NCI-H2196 treated with DMSO at 0.1 percent for 48 hours (cell line): Measurements from ENCODE around the gene TALDO1.
A peak's percentile ranks its signal among the peaks of the same experiment; 100 is the strongest.

Experiments used
- DNase-seq: peaks from one replicate; lab custom pipeline; 2025; ENCODE audit not compliant: unreplicated experiment; lab: John Stamatoyannopoulos, UW

TALDO1 gene

GRCh38 chr11:786235-787083 lies 39.2 kb downstream of the TALDO1 start:
- no peak for DNase-seq

DNA sequence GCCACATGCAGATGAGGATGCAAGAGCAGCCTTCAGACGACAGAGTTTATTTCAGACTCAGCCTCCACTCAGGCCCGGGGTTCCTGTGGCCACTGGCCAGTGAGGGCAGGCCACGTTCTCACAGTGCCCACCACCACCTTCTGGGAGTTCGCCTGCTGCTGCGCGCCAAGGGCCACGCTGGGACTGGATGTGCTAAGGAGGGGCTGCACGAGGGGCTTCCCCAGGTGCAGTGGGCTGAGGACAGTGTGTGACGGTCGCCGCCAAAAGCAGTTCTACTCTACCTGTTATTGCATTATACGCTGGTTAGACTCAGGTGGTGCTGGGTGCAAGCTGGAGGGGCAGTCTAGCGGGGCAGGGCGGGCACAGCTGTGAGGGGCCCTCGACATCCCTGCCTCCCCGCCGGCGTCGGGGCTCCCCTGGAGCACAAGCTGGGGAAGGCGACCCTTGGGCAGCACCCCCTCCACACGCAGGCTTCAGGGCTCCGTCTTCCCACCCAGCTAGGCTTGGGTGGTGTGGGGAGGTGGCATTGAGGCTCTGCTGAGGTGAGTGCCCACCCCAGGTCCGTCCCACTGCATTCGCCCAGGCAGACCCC lies 39.9 kb downstream of the TALDO1 start:
- DNase-seq, result no peak

GRCh38 chr11:788009-788640 lies 40.9 kb downstream of the TALDO1 start:
- no peak for DNase-seq

DNA sequence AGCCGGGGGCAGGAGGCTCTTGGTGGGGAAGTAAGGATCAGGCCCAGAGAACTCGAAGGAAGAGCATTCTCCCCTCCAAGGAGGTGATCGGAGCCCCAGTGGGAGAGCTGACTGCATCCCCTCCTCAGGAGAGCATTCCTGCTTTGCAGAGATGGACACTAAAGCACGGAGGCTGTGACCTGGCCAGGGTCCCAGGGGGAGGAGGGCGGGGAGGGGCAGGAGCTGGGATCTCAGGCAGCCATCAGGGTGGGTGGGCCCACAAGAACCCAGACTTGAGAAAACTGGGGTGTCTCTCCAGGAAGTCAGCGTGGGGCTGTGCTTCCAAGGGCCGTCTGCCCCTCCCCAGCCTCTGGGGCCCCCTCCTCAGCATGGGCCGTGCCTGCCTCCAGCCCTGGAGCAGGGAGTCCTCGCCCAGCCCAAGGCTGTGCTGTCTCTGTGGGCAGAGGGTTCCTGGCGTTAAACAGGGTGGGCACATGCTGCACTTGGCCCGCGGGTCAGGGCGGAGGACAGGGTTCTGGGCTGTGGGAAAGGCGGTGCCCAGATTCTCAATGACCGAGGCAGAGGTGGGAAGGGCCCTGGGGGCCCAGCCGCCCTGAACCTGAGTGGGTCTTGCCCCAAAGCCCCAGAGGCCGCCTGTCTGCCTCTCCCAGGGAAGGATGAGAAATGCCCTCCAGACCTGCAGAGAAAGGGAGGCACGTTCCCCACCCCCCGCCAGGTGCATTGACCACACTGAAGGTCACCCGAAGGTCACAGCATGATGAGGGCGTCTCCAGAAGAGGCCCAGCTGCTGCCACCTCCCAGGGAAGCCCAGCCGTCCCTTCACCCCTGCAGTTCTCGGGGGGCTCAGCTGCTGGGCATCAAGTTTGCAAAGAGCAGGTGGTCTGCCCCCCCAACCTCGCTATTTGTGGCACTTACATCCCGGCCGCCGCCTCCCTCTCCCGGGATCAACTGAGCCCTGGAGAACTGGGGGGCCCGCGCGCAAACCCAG lies 42.0 kb downstream of the TALDO1 start:
- no peak for DNase-seq

GRCh38 chr11:789943-790342 lies 42.7 kb downstream of the TALDO1 start, which contains the start of gene CEND1:
Gene CEND1, minus strand, starts transcription at chr11:790090. Its CDS starts 1,514 bp downstream, at chr11:788576.
- DNase-seq, result no peak

DNA sequence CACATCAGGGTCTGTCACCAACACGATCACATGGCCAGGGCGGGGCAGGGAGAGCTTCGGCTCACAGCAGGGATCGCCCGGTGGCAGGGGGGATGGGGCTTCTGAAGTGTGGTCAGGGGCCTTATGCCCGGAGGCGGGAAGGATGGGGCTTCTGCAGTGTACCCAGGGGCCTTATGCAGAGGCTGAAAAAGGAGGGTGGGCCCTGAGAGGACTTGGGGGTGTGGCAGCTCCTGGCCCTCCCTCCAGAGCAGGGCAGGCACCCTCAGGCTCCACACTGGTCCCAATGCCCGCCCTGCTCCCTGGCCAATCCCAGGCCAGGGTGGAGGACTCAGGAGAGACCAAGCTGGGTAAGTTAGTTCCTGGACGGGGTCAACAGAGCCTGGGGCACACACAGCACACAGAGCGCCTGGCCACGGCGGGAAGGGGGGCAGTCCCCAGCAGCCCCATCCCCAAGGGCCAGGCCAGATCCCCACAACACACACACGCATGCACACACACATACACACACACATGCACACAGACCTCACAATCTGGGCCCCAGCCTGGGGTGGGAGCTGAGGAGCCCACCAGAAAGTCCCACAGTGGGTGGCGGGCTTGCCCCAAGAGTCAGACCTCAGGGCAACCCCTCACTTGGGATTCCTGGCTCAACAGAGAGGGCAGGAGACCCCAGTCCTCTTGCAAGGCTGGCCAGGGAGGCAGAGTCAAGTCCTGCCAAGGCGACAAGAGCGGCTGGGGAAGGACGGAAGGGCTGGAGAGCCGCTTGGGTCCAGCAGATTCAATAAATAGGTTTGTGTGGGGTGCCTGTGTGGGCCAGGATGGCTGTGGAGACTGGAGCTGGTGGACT lies 43.7 kb downstream of the TALDO1 start:
- no peak for DNase-seq

DNA sequence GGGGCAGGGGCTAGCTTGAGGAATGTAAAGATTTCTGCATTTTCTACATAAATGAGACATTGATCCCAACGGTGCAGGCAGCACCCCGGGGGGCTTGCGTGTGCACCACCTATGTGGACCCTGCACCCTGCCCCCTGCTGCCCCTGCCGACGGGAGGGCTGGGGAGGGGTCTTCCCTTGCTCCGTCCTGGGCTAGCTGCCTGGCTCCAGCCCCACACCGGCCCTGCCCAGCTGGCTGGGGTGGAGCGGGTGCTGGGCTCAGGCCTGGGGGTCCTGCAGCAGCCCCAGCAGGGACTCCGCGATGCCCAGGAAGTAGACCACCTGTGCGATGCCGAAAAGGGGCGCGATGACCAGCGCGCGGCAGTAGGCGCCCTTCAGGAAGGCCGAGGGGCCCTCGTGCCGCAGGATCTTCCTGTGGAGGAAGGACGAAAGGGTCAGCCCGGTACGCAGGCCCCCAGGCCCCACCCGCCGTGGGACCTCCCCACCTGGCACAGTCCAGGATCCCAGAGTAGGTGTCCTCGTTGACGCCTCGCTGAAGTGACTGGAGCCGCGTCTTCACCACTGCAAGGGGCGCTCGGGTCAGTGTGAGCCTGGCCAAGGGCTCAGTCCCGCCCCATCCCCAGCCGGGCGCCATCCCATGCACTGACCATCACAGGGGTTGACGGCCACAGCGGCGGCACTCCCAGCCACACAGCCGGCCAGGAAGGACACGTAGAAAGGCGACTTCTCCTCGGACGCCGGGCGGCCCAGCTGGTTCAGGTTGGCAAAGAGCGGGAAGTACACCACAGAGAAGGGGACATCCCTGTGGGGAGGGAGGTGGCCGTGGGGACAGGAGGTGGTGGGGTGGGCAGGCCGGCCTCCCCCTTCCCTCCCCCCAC lies 44.6 kb downstream of the TALDO1 start:
- no peak for DNase-seq

DNA sequence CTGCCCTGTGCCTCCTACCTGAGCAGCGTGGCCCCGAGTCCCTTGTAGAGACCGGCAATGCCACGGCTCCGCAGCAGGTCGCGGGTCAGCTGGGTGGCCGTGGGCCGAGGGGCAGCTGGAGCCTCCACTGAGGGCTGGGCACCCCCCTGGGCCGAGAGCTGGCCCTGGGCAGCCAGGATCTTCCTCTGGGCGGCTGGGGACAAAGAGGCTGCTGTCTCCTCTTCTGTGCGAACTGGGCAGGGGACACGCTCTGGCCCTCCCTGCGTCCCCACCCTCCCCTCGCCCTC lies 45.2 kb downstream of the TALDO1 start:
- DNase-seq, result no peak

- no peak for DNase-seq
These were observed 45.6 kb downstream of the TALDO1 start for GRCh38 chr11:792873-793272.

- DNase-seq, result no peak
These were observed 46.3 kb downstream of the TALDO1 start for GRCh38 chr11:793556-793955.

DNA sequence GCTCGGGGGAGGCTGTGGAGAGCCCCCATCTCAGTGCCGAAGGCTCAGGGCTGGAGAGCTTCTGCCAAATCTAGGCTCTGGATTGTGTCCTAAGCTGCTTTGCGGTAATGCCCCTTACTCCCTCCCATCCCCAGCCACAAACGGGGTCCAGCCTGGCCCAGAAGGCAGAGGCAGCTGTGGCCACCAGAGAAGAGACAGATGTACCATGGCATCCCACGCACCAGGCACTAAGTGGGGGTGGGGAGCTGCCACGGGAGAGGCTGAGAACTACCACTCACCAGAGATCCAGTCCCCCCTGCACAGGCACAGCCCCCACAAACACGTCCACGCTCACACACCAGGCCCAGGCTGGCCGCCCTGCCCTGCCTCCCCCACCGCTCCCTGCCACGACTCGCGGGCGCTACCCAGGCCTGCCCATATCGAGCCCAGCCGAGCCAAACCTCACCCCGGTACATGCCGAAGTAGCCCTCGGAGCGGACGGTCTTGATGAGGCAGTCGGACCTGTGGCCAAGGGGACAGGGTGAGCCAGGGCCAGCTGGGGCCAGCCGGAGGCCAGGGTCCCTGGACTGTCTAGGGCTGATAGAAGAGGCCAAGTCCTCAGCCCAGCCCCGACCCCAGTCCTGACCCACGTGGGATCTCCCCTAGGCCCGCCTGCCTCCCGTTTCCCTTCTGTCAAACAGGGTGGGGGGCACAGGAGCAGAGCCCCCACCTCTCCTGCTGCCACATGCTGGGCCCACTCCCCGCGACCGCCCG lies 46.9 kb downstream of the TALDO1 start:
- no peak for DNase-seq

DNA sequence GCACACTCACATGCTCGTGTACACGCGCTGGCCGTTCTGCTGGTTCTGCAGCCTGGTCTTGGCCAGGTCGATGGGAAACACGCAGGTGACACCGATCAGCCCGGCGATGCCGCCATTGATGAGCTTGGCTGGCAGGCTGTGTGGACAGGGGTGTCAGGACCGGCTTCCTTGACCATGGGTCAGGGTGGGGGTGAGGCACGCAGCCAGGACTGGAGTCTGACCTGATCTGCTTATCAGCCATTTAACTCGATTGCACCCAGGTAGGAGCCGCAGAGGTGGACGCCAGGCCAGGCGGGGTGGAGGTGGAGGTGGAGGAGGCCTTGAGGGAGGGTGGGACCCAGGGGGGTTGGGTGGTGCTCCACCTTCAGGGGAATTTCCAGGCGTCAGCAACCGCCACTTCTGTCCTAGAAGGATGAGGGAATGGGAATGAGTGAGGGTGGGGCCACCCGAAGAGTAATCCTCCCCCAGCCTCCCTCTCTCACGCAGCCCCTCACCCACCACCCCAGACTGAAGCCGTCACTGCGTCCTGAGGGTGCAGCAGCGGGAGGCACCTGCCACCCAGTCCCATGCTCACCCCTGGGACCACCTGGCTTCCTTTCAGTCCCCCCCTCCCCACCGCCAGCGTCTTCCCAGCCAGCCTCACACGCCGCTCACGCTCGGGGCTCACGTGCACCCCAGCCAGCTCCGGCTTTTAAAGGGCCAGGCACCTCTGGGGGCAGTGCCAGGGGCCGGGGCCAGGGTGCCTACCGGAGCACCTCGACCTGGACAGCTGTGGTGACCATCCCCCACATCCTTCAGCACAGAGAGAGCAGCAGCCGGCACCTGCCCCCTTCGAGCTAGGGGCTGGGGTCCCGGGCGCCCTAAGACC lies 47.7 kb downstream of the TALDO1 start:
- DNase-seq, result peak; percentile 40

DNA sequence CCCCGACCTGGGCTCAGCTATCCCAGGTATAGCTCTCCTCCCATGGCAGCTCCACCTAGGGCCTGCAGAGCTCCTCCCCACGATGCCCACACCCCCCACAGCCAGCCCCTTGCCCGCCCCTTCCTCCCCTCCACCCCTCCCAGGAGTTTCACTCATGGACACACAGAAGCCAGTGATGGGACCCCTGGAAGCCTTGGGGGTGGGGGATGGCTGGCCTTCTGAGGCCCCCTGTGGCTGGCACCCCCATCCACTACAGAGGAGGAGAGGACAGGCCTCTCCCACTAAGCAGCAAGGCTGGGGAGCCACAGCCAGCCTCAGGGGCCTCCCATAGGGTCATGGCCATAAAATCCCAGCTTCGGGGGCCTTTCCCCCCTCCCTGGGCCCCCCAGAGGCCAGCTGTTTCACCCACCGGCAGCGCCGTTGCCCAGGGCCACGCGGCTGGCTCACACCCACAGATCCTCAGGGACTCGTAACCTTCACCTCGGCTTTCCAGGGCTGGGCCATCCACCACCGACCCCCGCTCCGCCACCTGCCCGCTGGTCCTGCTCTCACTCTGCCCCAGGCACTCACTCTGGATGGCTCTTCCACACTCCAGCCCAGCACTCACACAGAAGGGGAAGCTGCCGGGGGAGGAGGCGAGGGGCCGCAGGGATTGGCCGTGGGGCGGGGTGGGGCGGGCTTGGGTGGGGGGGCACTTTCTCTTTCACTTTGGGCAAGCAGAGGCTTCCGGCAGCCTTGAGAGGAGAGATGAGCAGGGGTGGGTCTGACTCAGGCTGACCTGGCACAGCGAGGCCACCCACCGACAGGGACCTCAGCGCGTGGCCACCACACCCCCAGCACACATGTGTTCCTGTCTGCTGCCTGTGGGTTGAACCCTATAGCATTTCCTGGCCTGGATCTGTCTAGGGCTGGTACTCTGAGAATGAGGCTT lies 48.6 kb downstream of the TALDO1 start:
- DNase-seq, result peak; percentile 79

- no peak for DNase-seq
These were observed 49.5 kb downstream of the TALDO1 start for GRCh38 chr11:796565-797295.

DNA sequence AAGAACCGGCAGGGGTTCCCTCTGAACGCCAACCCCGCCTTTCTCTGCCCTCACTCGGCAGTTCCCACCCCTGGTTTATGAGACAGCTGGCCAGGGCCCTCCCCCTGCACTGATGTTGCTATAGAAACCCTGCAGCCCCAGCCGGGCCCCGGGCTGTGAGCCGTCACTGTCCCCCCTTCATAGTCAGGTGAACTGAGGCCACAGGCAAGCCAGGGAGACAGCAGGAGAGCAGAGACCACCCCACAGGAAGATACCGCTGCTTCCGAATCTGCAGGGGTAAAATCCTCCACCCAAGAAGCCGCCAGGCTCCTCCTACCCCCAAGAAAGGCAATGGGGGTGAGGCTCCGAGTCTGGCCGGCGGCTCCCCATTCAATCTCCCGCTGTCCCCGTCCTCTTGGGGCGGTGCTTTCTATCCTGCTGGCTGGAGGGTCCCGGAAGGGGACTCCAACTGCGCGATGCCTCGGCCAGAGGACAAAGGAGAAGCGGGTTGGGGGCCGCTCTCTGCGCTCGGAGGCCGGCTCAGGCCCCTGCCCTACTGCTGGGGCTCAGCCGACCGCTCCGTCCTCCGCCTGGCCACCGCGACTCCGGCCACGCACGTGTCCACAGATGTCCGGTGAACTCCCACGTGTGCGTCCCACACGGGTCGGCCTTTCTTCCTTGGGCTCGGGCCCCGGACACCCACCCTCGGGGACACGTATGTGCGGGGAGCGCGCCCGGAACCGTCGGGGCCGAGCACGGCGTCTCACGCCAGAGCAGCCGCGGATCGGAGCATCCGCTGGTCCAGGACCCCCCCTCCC lies 50.2 kb downstream of the TALDO1 start:
- DNase-seq, result peak; percentile 64
